H1 (cell line): ENCODE results near the gene MMP24OS. TPM values are rescaled to one million over a fixed set of nuclear protein-coding genes. Genes with fewer than 3 reads are reported as not detected.

ENCODE experiments used
- JUN ChIP-seq: IDR thresholded peaks from 2 replicates; pipeline ENCODE4 v1.6.1; 2011; ENCODE audit warnings: low read depth, mild to moderate bottlenecking, improper control_type of control experiment, low read length
- TEAD4 ChIP-seq: IDR thresholded peaks from 2 replicates; pipeline ENCODE4 v1.6.1; 2012; ENCODE audit warnings: low read depth, low read length, inconsistent platforms, mixed read lengths
- polyA plus RNA-seq, 7 experiments: library from polyadenylated mRNA; depleted of rRNA in 3 of 7; stranded (reverse) in 5 of 7; unstranded in 2 of 7; fragments of >200 nt in 5 of 7; fragments of 200-250 nt in 2 of 7; gene quantifications; 1 replicate in 5 of 7; 2 replicates in 1 of 7; 4 replicates in 1 of 7; pipeline versions ENCODE4 v1.2.1 to v1.2.3, GENCODE V29; 2011 to 2013; ENCODE audit warnings: missing spikeins in 2 of 7, mixed read lengths in 2 of 7
- total RNA-seq: library from RNA; stranded (reverse); fragmentation: NEBNext Ultra II Directional; extraction: Animal tissue kit (Norgen Biotek cat#: 25700); gene quantifications from 2 replicates; pipeline ENCODE4 v1.2.1, GENCODE V29; 2021
- TF ChIP-seq, protein P1 (sequence below): fragments of 300-600 bp; sonication (generic); IDR thresholded peaks from 2 replicates; pipeline ENCODE4 v1.7.1; 2012; ENCODE audit warnings: low read length, moderate library complexity, mild to moderate bottlenecking, inconsistent platforms; ENCODE audit not compliant: insufficient replicate concordance

MMP24OS gene
- total and polyA plus RNA-seq, 2 of the 8 experiments (the other 6 are each of a cell fraction or from before 2014, with no cell fraction given) = 19.0 to 21.3 TPM

GRCh38 chr20:35318502-35319157, 40.7 kb upstream of the MMP24OS start (continued):
- TF ChIP-seq, protein P1, sequence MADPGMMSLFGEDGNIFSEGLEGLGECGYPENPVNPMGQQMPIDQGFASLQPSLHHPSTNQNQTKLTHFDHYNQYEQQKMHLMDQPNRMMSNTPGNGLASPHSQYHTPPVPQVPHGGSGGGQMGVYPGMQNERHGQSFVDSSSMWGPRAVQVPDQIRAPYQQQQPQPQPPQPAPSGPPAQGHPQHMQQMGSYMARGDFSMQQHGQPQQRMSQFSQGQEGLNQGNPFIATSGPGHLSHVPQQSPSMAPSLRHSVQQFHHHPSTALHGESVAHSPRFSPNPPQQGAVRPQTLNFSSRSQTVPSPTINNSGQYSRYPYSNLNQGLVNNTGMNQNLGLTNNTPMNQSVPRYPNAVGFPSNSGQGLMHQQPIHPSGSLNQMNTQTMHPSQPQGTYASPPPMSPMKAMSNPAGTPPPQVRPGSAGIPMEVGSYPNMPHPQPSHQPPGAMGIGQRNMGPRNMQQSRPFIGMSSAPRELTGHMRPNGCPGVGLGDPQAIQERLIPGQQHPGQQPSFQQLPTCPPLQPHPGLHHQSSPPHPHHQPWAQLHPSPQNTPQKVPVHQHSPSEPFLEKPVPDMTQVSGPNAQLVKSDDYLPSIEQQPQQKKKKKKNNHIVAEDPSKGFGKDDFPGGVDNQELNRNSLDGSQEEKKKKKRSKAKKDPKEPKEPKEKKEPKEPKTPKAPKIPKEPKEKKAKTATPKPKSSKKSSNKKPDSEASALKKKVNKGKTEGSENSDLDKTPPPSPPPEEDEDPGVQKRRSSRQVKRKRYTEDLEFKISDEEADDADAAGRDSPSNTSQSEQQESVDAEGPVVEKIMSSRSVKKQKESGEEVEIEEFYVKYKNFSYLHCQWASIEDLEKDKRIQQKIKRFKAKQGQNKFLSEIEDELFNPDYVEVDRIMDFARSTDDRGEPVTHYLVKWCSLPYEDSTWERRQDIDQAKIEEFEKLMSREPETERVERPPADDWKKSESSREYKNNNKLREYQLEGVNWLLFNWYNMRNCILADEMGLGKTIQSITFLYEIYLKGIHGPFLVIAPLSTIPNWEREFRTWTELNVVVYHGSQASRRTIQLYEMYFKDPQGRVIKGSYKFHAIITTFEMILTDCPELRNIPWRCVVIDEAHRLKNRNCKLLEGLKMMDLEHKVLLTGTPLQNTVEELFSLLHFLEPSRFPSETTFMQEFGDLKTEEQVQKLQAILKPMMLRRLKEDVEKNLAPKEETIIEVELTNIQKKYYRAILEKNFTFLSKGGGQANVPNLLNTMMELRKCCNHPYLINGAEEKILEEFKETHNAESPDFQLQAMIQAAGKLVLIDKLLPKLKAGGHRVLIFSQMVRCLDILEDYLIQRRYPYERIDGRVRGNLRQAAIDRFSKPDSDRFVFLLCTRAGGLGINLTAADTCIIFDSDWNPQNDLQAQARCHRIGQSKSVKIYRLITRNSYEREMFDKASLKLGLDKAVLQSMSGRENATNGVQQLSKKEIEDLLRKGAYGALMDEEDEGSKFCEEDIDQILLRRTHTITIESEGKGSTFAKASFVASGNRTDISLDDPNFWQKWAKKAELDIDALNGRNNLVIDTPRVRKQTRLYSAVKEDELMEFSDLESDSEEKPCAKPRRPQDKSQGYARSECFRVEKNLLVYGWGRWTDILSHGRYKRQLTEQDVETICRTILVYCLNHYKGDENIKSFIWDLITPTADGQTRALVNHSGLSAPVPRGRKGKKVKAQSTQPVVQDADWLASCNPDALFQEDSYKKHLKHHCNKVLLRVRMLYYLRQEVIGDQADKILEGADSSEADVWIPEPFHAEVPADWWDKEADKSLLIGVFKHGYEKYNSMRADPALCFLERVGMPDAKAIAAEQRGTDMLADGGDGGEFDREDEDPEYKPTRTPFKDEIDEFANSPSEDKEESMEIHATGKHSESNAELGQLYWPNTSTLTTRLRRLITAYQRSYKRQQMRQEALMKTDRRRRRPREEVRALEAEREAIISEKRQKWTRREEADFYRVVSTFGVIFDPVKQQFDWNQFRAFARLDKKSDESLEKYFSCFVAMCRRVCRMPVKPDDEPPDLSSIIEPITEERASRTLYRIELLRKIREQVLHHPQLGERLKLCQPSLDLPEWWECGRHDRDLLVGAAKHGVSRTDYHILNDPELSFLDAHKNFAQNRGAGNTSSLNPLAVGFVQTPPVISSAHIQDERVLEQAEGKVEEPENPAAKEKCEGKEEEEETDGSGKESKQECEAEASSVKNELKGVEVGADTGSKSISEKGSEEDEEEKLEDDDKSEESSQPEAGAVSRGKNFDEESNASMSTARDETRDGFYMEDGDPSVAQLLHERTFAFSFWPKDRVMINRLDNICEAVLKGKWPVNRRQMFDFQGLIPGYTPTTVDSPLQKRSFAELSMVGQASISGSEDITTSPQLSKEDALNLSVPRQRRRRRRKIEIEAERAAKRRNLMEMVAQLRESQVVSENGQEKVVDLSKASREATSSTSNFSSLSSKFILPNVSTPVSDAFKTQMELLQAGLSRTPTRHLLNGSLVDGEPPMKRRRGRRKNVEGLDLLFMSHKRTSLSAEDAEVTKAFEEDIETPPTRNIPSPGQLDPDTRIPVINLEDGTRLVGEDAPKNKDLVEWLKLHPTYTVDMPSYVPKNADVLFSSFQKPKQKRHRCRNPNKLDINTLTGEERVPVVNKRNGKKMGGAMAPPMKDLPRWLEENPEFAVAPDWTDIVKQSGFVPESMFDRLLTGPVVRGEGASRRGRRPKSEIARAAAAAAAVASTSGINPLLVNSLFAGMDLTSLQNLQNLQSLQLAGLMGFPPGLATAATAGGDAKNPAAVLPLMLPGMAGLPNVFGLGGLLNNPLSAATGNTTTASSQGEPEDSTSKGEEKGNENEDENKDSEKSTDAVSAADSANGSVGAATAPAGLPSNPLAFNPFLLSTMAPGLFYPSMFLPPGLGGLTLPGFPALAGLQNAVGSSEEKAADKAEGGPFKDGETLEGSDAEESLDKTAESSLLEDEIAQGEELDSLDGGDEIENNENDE = no peak
- TF ChIP-seq TEAD4 = no peak
- TF ChIP-seq JUN = no peak
- TF ChIP-seq, all 59 proteins: peak for 0
